SK-N-SH treated with all-trans-retinoic acid at 6 μM for 48 hours (cell line): ENCODE results near the gene ITGB1.
"Not testable (repeated sequence)": the region's sequence is repeated elsewhere in the genome, so short reads cannot be mapped to it uniquely, and the experiment has no call there.

Source experiments
- ATAC-seq: fragments of 200-7000 bp; cut with Tn5 transposase; 3 replicates; pipeline ENCODE4 v1.9.1; 2020; ENCODE audit warnings: mild to moderate bottlenecking, moderate library complexity
- ARNTL ChIP-seq: fragments of 450-650 bp; formaldehyde crosslinking; IDR thresholded peaks from 2 replicates; pipeline ENCODE4 v1.5.0; 2020; ENCODE audit warnings: low read depth, mild to moderate bottlenecking, moderate library complexity, borderline replicate concordance
- BACH2 ChIP-seq: fragments of 250-450 bp; sonication (Bioruptor Pico); IDR thresholded peaks from 2 replicates; pipeline ENCODE4 v1.9.0; 2021; ENCODE audit warnings: mild to moderate bottlenecking, borderline replicate concordance
- CSDC2 ChIP-seq: fragments of 250-450 bp; sonication (Bioruptor Pico); IDR thresholded peaks from 2 replicates; pipeline ENCODE4 v1.5.0; 2020; ENCODE audit warnings: mild to moderate bottlenecking, moderate library complexity
- GLIS3 ChIP-seq: fragments of 250-450 bp; sonication (Bioruptor Pico); IDR thresholded peaks from 2 replicates; pipeline ENCODE4 v1.5.0; 2020; ENCODE audit warnings: mild to moderate bottlenecking, moderate library complexity
- ISL1 ChIP-seq: fragments of 250-450 bp; sonication (Bioruptor Pico); IDR thresholded peaks from 2 replicates; pipeline ENCODE4 v2.1.2; 2022; ENCODE audit warnings: mild to moderate bottlenecking, moderate library complexity
- OSR1 ChIP-seq: fragments of 250-450 bp; sonication (Bioruptor Pico); IDR thresholded peaks from 2 replicates; pipeline ENCODE4 v1.8.0; 2022; ENCODE audit warnings: moderate library complexity, mild to moderate bottlenecking, inconsistent platforms
- PPARA ChIP-seq: fragments of 250-450 bp; sonication (Bioruptor Pico); IDR thresholded peaks from 2 replicates; pipeline ENCODE4 v1.5.0; 2020; ENCODE audit warnings: mild to moderate bottlenecking, borderline replicate concordance
- RARB ChIP-seq: fragments of 250-450 bp; sonication (Bioruptor Pico); IDR thresholded peaks from 2 replicates; pipeline ENCODE4 v1.8.0; 2021; ENCODE audit warnings: mild to moderate bottlenecking, moderate library complexity
- SNAI2 ChIP-seq: fragments of 250-450 bp; sonication (Bioruptor Pico); IDR thresholded peaks from 2 replicates; pipeline ENCODE4 v1.5.0; 2020; ENCODE audit warnings: mild to moderate bottlenecking, moderate library complexity
- TCF4 ChIP-seq: fragments of 250-450 bp; sonication (Bioruptor Pico); IDR thresholded peaks from 2 replicates; pipeline ENCODE4 v1.8.0; 2021; ENCODE audit warnings: mild to moderate bottlenecking, moderate library complexity, borderline replicate concordance
- TOX ChIP-seq: fragments of 250-450 bp; sonication (Bioruptor Pico); IDR thresholded peaks from 2 replicates; pipeline ENCODE4 v1.8.0; 2021; ENCODE audit warnings: mild to moderate bottlenecking, moderate library complexity, borderline replicate concordance
- ZFP3 ChIP-seq: fragments of 250-450 bp; sonication (Bioruptor Pico); IDR thresholded peaks from 2 replicates; pipeline ENCODE4 v1.5.0; 2020; ENCODE audit warnings: mild to moderate bottlenecking, moderate library complexity
- ZNF565 ChIP-seq: fragments of 450-650 bp; formaldehyde crosslinking; conservative IDR thresholded peaks from 2 replicates; pipeline ENCODE4 v1.5.0; 2020; ENCODE audit warnings: low read depth, mild to moderate bottlenecking, moderate library complexity
- ZNF70 ChIP-seq: fragments of 450-650 bp; formaldehyde crosslinking; IDR thresholded peaks from 2 replicates; pipeline ENCODE4 v1.5.0; 2020; ENCODE audit warnings: mild to moderate bottlenecking, moderate library complexity
- ZNF8 ChIP-seq: fragments of 450-650 bp; formaldehyde crosslinking; IDR thresholded peaks from 2 replicates; pipeline ENCODE4 v1.5.0; 2020; ENCODE audit warnings: mild to moderate bottlenecking, moderate library complexity
- TF ChIP-seq, protein P1 (sequence below): fragments of 250-450 bp; sonication (Bioruptor Pico); IDR thresholded peaks from 2 replicates; pipeline ENCODE4 v1.5.1; 2021; ENCODE audit warnings: mild to moderate bottlenecking, moderate library complexity
- TF ChIP-seq, protein P2 (sequence below): fragments of 250-450 bp; sonication (Bioruptor Pico); IDR thresholded peaks from 2 replicates; pipeline ENCODE4 v1.5.0; 2020; ENCODE audit warnings: mild to moderate bottlenecking, moderate library complexity
- TF ChIP-seq, protein P3 (sequence below): fragments of 250-450 bp; sonication (Bioruptor Pico); IDR thresholded peaks from 2 replicates; pipeline ENCODE4 v1.8.0; 2020; ENCODE audit warnings: mild to moderate bottlenecking, moderate library complexity, borderline replicate concordance
- TF ChIP-seq, protein P4 (sequence below): fragments of 250-450 bp; sonication (Bioruptor Pico); IDR thresholded peaks from 2 replicates; pipeline ENCODE4 v1.8.0; 2021; ENCODE audit warnings: low read depth, mild to moderate bottlenecking, moderate library complexity, borderline replicate concordance

Gene ITGB1

DNA sequence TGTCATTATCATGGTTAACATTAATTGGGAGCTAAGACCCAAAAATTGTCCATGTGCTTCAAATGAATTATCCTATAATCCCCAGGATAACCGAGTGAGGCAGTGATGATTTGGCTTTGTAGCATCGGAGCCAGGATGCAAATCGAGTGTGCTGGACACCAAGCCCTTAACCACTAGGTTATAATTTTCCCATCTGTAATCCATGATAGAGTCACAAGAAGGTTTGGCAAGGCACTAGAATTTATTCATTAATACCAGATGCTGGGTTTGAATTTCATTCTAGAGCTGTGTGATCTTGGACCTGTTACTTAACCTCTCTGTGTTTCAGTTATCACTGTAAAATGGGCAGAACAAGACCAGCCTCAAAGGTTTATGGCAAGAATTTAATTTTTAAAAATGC is 21.0 kb upstream of the ITGB1 start:
- no peak for ATAC-seq

DNA sequence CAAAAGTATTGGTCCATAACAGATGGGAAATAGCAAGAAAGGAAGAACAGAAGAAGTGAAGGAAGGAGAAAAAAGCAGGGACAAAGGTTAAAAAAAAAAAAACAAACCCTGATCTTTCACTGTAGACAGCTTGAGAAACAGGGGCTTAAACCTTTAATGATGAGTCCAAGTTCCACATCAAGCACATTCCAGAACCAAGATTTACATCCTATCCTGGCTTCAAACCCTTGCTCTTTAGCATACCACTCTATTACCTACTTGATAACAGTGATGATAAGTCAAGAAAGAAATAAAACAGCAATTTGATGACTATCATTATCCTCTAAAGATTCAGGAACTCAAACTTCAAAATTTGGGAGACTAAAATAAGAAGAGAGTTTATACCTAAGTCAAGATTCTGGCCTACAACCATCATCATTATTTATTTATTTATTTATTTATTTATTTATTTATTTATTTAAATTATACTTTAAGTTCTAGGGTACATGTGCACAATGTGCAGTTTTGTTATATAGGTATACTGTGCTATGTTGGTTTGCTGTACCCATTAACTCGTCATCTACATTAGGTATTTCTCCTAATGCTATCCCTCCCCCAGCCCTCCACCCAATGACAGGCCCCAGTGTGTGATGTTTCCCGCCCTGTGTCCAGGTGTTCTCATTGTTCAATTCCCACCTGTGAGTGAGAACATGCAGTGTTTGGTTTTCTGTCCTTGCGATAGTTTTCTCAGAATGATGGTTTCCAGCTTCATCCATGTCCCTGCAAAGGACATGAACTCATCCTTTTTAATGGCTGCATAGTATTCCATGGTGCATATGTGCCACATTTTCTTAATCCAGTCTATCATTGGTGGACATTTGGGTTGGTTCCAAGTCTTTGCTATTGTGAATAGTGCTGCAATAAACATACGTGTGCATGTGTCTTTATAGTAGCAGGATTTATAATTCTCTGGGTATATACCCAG is 20.1 kb upstream of the ITGB1 start:
- not testable (repeated sequence) for ATAC-seq

More for the DNA sequence above, 21.0 kb upstream of the ITGB1 start:
- TF ChIP-seq BACH2 (CRISPR knock-in tag) (no peak), SNAI2 (CRISPR knock-in tag) (no peak), TOX (CRISPR knock-in tag) (no peak), RARB (CRISPR knock-in tag) (no peak), ZNF70 (no peak), TCF4 (no peak), ZNF565 (no peak), CSDC2 (CRISPR knock-in tag) (no peak), ISL1 (CRISPR knock-in tag) (no peak), ARNTL (no peak)
- TF ChIP-seq, protein P1, sequence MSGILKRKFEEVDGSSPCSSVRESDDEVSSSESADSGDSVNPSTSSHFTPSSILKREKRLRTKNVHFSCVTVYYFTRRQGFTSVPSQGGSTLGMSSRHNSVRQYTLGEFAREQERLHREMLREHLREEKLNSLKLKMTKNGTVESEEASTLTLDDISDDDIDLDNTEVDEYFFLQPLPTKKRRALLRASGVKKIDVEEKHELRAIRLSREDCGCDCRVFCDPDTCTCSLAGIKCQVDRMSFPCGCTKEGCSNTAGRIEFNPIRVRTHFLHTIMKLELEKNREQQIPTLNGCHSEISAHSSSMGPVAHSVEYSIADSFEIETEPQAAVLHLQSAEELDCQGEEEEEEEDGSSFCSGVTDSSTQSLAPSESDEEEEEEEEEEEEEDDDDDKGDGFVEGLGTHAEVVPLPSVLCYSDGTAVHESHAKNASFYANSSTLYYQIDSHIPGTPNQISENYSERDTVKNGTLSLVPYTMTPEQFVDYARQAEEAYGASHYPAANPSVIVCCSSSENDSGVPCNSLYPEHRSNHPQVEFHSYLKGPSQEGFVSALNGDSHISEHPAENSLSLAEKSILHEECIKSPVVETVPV: no peak
- TF ChIP-seq, protein P2, sequence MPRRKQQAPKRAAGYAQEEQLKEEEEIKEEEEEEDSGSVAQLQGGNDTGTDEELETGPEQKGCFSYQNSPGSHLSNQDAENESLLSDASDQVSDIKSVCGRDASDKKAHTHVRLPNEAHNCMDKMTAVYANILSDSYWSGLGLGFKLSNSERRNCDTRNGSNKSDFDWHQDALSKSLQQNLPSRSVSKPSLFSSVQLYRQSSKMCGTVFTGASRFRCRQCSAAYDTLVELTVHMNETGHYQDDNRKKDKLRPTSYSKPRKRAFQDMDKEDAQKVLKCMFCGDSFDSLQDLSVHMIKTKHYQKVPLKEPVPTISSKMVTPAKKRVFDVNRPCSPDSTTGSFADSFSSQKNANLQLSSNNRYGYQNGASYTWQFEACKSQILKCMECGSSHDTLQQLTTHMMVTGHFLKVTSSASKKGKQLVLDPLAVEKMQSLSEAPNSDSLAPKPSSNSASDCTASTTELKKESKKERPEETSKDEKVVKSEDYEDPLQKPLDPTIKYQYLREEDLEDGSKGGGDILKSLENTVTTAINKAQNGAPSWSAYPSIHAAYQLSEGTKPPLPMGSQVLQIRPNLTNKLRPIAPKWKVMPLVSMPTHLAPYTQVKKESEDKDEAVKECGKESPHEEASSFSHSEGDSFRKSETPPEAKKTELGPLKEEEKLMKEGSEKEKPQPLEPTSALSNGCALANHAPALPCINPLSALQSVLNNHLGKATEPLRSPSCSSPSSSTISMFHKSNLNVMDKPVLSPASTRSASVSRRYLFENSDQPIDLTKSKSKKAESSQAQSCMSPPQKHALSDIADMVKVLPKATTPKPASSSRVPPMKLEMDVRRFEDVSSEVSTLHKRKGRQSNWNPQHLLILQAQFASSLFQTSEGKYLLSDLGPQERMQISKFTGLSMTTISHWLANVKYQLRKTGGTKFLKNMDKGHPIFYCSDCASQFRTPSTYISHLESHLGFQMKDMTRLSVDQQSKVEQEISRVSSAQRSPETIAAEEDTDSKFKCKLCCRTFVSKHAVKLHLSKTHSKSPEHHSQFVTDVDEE: no peak
- TF ChIP-seq, protein P3, sequence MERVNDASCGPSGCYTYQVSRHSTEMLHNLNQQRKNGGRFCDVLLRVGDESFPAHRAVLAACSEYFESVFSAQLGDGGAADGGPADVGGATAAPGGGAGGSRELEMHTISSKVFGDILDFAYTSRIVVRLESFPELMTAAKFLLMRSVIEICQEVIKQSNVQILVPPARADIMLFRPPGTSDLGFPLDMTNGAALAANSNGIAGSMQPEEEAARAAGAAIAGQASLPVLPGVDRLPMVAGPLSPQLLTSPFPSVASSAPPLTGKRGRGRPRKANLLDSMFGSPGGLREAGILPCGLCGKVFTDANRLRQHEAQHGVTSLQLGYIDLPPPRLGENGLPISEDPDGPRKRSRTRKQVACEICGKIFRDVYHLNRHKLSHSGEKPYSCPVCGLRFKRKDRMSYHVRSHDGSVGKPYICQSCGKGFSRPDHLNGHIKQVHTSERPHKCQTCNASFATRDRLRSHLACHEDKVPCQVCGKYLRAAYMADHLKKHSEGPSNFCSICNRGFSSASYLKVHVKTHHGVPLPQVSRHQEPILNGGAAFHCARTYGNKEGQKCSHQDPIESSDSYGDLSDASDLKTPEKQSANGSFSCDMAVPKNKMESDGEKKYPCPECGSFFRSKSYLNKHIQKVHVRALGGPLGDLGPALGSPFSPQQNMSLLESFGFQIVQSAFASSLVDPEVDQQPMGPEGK (CRISPR knock-in tag): no peak
- TF ChIP-seq, all 23 proteins: peak for 0

DNA sequence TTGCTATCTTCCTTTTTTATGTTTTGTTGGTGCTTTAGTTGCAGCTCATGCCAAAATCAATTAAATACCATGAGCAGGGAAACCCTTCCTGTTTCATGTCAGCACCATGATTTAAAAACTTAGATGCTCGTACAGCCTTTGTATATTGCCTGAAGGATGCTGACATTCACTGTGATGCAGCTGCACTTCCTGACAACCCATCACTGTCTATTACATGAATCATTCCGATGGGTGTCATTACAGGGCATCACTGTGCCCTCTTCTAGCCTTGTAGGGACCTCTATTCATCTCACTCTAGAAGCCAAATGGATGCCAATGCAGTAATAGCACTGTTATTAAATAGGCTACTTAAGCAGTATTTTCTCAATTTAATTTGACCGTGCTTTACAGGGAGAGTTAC is 18.3 kb upstream of the ITGB1 start:
- ATAC-seq: no peak

More for the DNA sequence above, 18.3 kb upstream of the ITGB1 start:
- TF ChIP-seq SNAI2 (CRISPR knock-in tag): no peak
- TF ChIP-seq ZNF8 (CRISPR knock-in tag): no peak
- TF ChIP-seq CSDC2 (CRISPR knock-in tag): no peak
- no peak for TF ChIP-seq ISL1 (CRISPR knock-in tag)
- TF ChIP-seq ZFP3 (CRISPR knock-in tag): no peak
- no peak for TF ChIP-seq ARNTL
- no peak for TF ChIP-seq TOX (CRISPR knock-in tag)
- no peak for TF ChIP-seq PPARA (CRISPR knock-in tag)
- TF ChIP-seq TCF4: no peak
- no peak for TF ChIP-seq RARB (CRISPR knock-in tag)
- TF ChIP-seq ZNF565: no peak
- TF ChIP-seq, protein P4, sequence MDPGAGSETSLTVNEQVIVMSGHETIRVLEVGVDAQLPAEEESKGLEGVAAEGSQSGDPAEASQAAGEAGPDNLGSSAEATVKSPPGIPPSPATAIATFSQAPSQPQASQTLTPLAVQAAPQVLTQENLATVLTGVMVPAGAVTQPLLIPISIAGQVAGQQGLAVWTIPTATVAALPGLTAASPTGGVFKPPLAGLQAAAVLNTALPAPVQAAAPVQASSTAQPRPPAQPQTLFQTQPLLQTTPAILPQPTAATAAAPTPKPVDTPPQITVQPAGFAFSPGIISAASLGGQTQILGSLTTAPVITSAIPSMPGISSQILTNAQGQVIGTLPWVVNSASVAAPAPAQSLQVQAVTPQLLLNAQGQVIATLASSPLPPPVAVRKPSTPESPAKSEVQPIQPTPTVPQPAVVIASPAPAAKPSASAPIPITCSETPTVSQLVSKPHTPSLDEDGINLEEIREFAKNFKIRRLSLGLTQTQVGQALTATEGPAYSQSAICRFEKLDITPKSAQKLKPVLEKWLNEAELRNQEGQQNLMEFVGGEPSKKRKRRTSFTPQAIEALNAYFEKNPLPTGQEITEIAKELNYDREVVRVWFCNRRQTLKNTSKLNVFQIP: no peak
- no peak for TF ChIP-seq BACH2 (CRISPR knock-in tag)
- TF ChIP-seq, protein P3 (CRISPR knock-in tag): no peak
- no peak for TF ChIP-seq OSR1 (CRISPR knock-in tag)
- TF ChIP-seq GLIS3 (CRISPR knock-in tag): no peak
